GM18517 (cell line): Measurements from ENCODE around the gene ADGRG7.

Experiments
- ATAC-seq: cut with Tn5 transposase; IDR thresholded peaks from one replicate; pipeline ENCODE4 v1.9.1; 2021; ENCODE audit warnings: mild to moderate bottlenecking, moderate library complexity; ENCODE audit not compliant: unreplicated experiment

The ADGRG7 gene

DNA sequence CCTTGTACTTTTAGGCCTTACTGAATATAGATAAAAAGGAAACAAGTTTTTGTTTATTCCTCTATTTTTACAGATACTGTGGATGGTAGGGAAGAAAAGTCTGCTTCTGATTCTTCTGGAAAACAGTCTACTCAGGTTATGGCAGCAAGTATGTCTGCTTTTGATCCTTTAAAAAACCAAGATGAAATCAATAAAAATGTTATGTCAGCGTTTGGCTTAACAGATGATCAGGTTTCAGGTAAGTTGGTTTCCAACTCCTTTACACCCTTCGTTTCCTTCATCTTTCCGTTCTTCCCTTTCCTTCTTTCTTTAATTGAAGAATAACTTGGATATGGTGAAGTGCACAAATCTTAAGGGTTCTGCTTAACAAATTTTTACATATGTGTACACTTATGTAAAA, 123.0 kb downstream of the ADGRG7 start:
- no peak for ATAC-seq

DNA sequence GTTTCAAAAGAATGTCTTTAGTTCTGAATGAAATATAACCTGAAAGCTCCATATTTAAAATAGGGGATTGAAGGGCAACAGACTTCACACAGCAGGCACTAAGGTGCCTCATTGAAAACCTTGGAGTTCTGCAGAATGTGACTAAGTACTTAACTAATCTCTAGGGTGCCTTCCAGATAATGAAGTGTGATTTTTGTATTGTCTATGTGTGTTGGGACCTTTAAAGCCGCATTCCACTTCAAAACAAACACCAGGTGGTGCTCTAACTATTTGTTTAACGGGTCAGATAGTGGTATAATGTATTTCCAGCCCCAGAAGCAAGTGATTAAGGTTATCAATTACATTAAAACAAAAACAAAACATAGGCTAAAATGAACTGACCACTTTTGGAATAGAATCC, 127.9 kb downstream of the ADGRG7 start:
- ATAC-seq: no peak

DNA sequence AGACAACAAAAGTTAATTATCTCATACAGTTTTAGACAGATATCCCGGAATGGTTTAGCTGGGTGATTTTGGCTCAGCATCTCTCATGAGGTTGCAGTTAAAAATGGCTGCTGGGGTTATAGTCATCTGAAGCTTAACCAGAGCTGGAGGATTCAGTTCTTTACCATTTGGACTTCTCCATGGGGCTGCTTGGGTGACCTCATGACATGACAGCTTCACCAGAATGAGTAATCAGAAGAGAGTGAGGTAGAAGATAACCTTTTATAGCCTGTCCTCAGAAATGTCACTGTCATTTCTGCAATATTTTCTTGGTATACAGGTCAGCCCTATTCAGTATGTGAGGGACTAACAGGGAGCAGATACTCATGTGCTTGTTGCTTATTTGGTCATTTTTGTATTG, 130.8 kb downstream of the ADGRG7 start:
- no peak for ATAC-seq

DNA sequence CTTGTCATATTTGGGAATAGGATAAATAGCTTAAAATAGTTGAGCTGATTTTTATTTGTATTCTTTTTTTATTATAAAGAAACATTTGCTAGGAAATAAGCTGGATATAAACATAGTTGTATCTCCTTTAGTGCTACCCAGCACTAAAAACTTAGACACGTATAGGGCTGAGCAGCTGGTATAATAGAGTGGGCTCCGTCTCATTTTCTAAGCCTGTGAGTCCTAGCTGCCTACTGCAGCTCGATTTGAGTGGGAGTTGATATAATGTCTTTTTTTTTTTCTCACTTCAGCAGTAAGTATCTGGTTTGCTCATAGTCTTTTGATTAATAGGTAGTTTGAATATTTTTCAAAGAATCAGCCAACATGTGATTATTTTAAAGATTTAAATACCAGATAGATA, 134.1 kb downstream of the ADGRG7 start:
- ATAC-seq: no peak

DNA sequence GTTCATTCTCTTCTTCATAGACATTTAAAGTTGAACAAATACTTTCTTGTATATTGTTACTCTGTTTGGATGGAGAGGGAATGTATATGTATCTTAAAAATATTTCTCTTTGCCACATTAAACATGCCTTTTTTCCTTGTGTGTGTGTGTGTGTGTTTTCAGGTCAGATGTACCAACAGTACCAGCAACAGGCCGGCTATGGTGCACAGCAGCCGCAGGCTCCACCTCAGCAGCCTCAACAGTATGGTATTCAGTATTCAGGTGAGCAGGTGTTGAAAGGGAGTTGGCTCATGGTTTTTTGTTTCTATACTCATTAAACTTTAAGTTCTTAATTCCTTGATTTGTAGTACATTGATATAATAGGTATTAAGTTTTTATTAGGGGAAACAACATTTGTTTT, 135.3 kb downstream of the ADGRG7 start:
- no peak for ATAC-seq
